Measurements from ENCODE around the gene FGF13. TPM values are rescaled to one million over a fixed set of nuclear protein-coding genes. Genes with fewer than 3 reads are reported as not detected.

Gene FGF13
- total RNA-seq, 1 experiment from 2014 or later = 17.1 TPM

GRCh38 chrX:138754861-138755260 lies 43.3 kb upstream of the FGF13 start:
- no peak overlapping the region for H2BK12ac ChIP-seq (ENCODE audit: insufficient read length, low read depth, low read length)
- TF ChIP-seq CTCF (conservative IDR thresholded peaks at IDR 0.05) = no peak
- H2AK5ac ChIP-seq (ENCODE audit: insufficient read length, low read length) = no peak overlapping the region
- H3K27me3 Mint-ChIP-seq (ENCODE audit: low read depth) = peaks cover 1% of the 10 kb centered on the region; the same call in 1 of the 2 replicates
- H3K27ac ChIP-seq (ENCODE audit: insufficient read length, low read depth, low read length) = no peak overlapping the region
- H4K8ac ChIP-seq (replicated peaks; ENCODE audit: insufficient read length, low read depth, low read length) = no peak overlapping the region
- H3K18ac ChIP-seq (ENCODE audit: insufficient read length, low read depth, low read length) = no peak overlapping the region
- no peaks in the 10 kb centered on the region; the same call in 1 of the 2 replicates for H3K4me1 ChIP-seq (ENCODE audit: insufficient read depth, low read length)
- no peak overlapping the region for H2BK5ac ChIP-seq (ENCODE audit: insufficient read length, low read length)
- H3K23ac ChIP-seq (ENCODE audit: insufficient read length, low read depth, low read length) = no peak overlapping the region
- no peak overlapping the region for H3T11ph ChIP-seq (ENCODE audit: low read length)
- no peak overlapping the region for H2BK20ac ChIP-seq (ENCODE audit: low read depth, low read length, poor library complexity, severe bottlenecking)
- H3K9ac ChIP-seq (ENCODE audit: extremely low read depth, insufficient read length, low read length) = no peak overlapping the region
- H3K4me1 Mint-ChIP-seq = 0 out of 4 replicates have a peak, but pooled peaks cover 0 to 2% of the 10 kb centered on the region in 2 experiments
- no peak for DNase-seq
- no peak overlapping the region for H3K27ac Mint-ChIP-seq
- no peaks in the 10 kb centered on the region for H3K79me1 ChIP-seq (ENCODE audit: insufficient read depth, low read depth, low read length, poor library complexity, severe bottlenecking)
- H3K27me3 ChIP-seq (ENCODE audit: insufficient read depth, low read length) = no peaks in the 10 kb centered on the region
- no peak overlapping the region for H4K5ac ChIP-seq (ENCODE audit: insufficient read length, low read depth, low read length)
- no peak overlapping the region for H3K4me3 Mint-ChIP-seq
- H3K4ac ChIP-seq (ENCODE audit: low read depth, low read length) = no peak overlapping the region
- H3K9me3 Mint-ChIP-seq = peaks cover 0 to 19% of the 10 kb centered on the region in 2 experiments; a peak in 2 of 5 replicates
- H3K14ac ChIP-seq (ENCODE audit: insufficient read depth, low read length) = no peak overlapping the region
- no peak overlapping the region for H2BK120ac ChIP-seq (ENCODE audit: low read depth, low read length, poor library complexity, severe bottlenecking)
- no peaks in the 10 kb centered on the region for H4K20me1 ChIP-seq (ENCODE audit: control insufficient read depth, insufficient read depth, insufficient read length)
- H3K9me3 ChIP-seq (ENCODE audit: control insufficient read depth, low read depth, low read length) = no peaks in the 10 kb centered on the region
- H4K91ac ChIP-seq (ENCODE audit: insufficient read length, low read depth, low read length) = no peak overlapping the region
- no peak overlapping the region for H2BK15ac ChIP-seq (ENCODE audit: low read depth, low read length)
- no peaks in the 10 kb centered on the region for H3K36me3 Mint-ChIP-seq (ENCODE audit: insufficient read depth in 1 of 3, low read depth in 3 of 3)
- no peak overlapping the region for H3K4me2 ChIP-seq (ENCODE audit: insufficient read depth, insufficient read length, low read length)
- no peaks in the 10 kb centered on the region for H3K23me2 ChIP-seq (ENCODE audit: insufficient read length, low read depth, low read length, poor library complexity, severe bottlenecking)
- H3K79me2 ChIP-seq (ENCODE audit: insufficient read depth, low read length) = no peaks in the 10 kb centered on the region
- no peak overlapping the region for H3K56ac ChIP-seq (ENCODE audit: insufficient read length, low read depth, low read length)
- no CpG with 5 or more reads among the region's 2 CpGs for WGBS (ENCODE audit: extremely low coverage, insufficient read length, low lambda C conversion rate)
- no peak overlapping the region for H2AFZ ChIP-seq (ENCODE audit: low read length)
